HG03520 (cell line): ENCODE measurements around the gene ACP3.
"Not testable (repeated sequence)": the region's sequence is repeated elsewhere in the genome, so short reads cannot be mapped to it uniquely, and the experiment has no call there.

Experiments
- ATAC-seq: cut with Tn5 transposase; IDR thresholded peaks from one replicate; pipeline ENCODE4 v1.9.1; 2021; ENCODE audit warnings: mild to moderate bottlenecking, moderate library complexity; ENCODE audit not compliant: unreplicated experiment

Gene ACP3

GRCh38 chr3:132354916-132355702 is 37.9 kb downstream of the ACP3 start:
- no peak for ATAC-seq

GRCh38 chr3:132356568-132356967 is 39.4 kb downstream of the ACP3 start:
- ATAC-seq = no peak

- no peak for ATAC-seq
These were observed 43.5 kb downstream of the ACP3 start for GRCh38 chr3:132360717-132361116.

GRCh38 chr3:132362329-132362728 is 45.1 kb downstream of the ACP3 start:
- ATAC-seq = no peak

GRCh38 chr3:132368515-132368914 is 51.3 kb downstream of the ACP3 start:
- no peak for ATAC-seq

- ATAC-seq = no peak
These were observed 51.8 kb downstream of the ACP3 start for GRCh38 chr3:132368962-132369361.

GRCh38 chr3:132376945-132377354 is 59.7 kb downstream of the ACP3 start:
- not testable (repeated sequence) for ATAC-seq

- ATAC-seq = no peak
These were observed 61.0 kb downstream of the ACP3 start for GRCh38 chr3:132378048-132378762.

- ATAC-seq = no peak
These were observed 61.6 kb downstream of the ACP3 start for GRCh38 chr3:132378846-132379245.

GRCh38 chr3:132380920-132381319 is 63.7 kb downstream of the ACP3 start:
- ATAC-seq = no peak

- ATAC-seq = no peak
These were observed 64.2 kb downstream of the ACP3 start for GRCh38 chr3:132381348-132381944.

GRCh38 chr3:132382267-132382666 is 65.1 kb downstream of the ACP3 start:
- ATAC-seq = no peak

GRCh38 chr3:132382688-132383194 is 65.5 kb downstream of the ACP3 start:
- no peak for ATAC-seq

- no peak for ATAC-seq
These were observed 69.1 kb downstream of the ACP3 start for GRCh38 chr3:132386259-132386658.

GRCh38 chr3:132392675-132393074 is 75.5 kb downstream of the ACP3 start:
- not testable (repeated sequence) for ATAC-seq

GRCh38 chr3:132394320-132394719 is 77.1 kb downstream of the ACP3 start:
- no peak for ATAC-seq

- ATAC-seq = no peak
These were observed 77.9 kb downstream of the ACP3 start for GRCh38 chr3:132395126-132395525.

GRCh38 chr3:132396255-132396654 is 79.0 kb downstream of the ACP3 start:
- no peak for ATAC-seq

- not testable (repeated sequence) for ATAC-seq
These were observed 79.6 kb downstream of the ACP3 start for GRCh38 chr3:132396776-132397175.

GRCh38 chr3:132399054-132399929 is 82.1 kb downstream of the ACP3 start:
- peak; percentile 74 for ATAC-seq

- no peak for ATAC-seq
These were observed 84.0 kb downstream of the ACP3 start for GRCh38 chr3:132401255-132401654.
